DMS 273 treated with DMSO at 0.1 percent for 48 hours (cell line): ENCODE results near the gene USP35.
"Not testable (repeated sequence)": the region's sequence is repeated elsewhere in the genome, so short reads cannot be mapped to it uniquely, and the experiment has no call there.

Experiments
- DNase-seq: peaks from one replicate; lab custom pipeline; 2025; lab: John Stamatoyannopoulos, UW

Gene USP35

DNA sequence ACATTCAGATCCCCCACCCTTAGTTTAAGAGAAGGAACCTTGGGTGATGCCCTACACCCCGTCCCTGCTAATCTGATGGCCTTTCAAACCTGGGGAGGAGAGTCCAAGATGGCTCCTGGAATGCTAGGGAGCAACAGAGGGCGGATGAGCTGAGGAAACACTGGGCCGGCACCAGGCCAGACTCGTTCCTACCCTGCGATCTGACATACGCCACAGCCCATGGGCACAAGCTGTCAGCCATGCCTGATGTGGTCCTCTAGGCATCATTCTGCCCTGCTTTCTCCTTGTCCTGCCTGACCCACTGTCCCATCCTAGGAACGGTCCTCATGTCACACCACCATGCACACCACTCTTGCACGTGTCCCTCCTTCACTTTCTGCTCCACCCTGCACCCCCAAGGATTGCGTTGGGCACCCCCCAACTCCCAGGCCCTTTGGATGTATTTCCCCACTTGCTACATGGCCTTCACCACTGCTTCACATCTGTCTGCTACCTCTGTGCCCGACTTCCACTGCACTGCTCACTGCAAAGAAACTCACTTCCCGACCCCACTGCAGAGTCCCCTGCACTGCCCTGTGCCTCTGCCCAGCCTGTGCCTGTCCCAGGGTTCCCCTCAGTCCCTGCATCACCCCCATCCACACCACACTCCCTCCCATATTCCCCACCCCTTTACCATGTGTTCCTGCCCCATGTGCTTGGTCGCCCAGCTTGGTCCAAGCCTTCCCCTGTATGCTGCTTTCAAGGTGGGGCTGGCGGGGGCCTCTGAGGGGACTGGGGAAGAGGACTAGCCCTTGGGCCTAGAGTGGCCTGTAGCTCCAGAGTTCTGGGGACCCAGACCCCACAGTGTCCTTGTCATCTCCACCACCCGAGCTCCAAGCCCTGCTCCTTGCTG lies 29.2 kb downstream of the USP35 start:
- no peak for DNase-seq

GRCh38 chr11:78218707-78219492 lies 30.2 kb downstream of the USP35 start:
- no peak for DNase-seq

GRCh38 chr11:78219493-78220217 lies 30.9 kb downstream of the USP35 start:
- no peak for DNase-seq

DNA sequence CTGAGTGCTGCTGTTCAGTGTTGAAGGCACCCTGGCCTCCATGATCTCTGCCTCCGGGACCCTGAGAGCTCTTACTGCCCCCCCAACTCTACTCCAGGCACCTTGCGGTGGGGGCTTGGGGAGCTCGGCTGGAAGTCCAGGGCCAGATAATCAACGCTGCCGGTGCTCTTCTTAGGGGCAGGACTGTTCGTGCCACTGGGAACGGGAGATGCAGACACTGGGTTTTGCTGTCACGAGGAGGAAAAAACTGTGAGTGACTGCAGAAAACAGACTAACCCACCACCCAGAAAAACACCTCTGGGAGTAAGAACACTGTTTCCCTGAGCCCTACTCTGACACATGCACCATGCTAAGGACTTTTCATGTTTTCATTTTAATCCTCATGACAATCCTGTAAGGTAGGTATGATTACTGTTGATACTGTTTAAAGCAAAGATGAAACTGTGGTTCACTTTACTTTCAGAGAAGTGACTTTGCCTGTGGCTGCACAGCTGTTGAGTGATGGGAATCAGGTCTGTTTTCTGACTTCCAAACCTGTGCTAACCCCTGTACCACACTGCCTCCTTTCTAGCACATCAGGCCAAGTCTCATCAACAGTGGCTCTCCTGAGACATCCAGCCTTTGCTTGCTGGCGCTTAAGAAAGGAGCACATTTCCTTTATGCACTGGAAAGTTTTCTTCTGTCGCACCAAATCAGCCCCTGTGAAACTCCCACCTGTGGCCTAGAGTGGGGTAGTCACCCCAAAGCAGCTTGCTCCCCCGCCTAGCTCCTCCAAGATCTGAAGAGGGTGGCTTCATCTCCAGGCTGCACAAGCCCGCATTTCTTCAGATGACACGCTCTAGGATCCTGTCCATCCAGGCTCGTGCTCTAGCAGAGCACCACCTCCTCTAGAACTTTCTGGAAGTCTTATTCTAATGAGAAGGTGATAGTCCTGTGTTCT lies 31.8 kb downstream of the USP35 start:
- no peak for DNase-seq

GRCh38 chr11:78221396-78222315 lies 32.9 kb downstream of the USP35 start:
- no peak for DNase-seq

DNA sequence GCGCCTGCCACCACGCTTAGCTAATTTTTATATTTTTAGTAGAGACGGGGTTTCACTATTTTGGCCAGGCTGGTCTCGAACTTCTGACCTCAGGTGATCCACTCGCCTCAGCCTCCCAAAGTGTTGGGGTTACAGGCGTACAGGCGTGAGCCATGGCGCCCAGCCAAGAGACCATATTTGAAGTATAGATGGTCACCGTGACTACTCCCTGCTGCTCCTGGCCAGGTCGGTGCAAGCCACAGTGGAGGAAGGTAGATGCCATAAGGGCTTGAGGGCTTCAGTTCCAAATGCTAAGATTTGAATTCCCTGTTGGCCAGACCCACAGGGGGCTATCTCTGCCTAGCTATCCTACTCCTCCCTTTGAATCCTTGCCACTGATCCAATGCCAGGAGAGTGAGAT lies 34.0 kb downstream of the USP35 start:
- not testable (repeated sequence) for DNase-seq

DNA sequence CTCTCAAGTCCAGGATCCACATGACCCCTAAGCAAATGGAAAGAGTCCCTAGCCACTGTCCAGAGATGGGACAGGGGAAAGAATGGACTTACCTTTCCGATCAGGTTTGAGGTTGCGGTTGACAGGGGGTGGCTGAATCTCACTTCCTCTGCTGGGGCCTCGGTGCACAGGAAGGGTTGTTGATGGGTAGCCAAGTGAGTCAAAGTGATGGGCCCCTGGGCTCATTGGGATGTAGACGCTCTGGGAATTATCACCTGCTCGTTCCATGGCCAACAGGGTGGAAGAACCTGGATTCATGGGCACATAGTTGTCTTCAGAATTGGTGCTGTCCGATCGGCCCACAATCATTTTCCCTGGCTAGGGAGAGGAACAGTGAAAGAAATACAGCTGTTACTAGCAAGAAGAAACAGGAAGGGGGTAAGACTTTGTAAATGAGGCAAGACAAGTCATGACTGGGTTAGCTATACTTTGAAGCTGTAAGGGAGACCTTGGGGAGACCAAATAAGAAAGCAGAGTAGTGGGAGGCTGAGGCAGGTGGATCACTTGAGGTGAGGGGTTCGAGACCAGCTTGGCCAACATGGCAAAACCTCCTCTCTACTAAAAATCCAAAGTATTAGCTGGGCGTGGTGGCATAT lies 34.7 kb downstream of the USP35 start:
- DNase-seq, result no peak

DNA sequence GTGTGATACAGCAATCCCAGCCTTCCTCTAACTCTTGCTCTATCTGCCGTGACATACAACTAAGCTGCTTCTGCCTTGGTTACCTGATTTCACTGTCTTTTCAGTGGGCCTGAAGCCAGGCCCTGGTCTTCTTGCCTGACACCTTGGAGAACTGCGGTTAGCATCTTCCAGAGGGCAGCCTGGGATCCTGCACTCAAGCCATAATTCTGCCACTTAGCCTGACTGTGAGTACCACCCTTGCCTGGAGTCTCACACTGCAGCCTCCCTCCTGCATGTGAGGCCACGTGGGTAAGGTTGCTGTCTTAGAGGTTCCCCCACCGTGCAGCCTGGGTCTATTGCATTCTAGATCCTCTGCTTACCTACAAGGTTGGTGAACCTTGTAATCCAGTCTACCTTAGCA lies 35.8 kb downstream of the USP35 start:
- no peak for DNase-seq

- DNase-seq, result no peak
Measured at GRCh38 chr11:78224906-78225420, 36.2 kb downstream of the USP35 start.

DNA sequence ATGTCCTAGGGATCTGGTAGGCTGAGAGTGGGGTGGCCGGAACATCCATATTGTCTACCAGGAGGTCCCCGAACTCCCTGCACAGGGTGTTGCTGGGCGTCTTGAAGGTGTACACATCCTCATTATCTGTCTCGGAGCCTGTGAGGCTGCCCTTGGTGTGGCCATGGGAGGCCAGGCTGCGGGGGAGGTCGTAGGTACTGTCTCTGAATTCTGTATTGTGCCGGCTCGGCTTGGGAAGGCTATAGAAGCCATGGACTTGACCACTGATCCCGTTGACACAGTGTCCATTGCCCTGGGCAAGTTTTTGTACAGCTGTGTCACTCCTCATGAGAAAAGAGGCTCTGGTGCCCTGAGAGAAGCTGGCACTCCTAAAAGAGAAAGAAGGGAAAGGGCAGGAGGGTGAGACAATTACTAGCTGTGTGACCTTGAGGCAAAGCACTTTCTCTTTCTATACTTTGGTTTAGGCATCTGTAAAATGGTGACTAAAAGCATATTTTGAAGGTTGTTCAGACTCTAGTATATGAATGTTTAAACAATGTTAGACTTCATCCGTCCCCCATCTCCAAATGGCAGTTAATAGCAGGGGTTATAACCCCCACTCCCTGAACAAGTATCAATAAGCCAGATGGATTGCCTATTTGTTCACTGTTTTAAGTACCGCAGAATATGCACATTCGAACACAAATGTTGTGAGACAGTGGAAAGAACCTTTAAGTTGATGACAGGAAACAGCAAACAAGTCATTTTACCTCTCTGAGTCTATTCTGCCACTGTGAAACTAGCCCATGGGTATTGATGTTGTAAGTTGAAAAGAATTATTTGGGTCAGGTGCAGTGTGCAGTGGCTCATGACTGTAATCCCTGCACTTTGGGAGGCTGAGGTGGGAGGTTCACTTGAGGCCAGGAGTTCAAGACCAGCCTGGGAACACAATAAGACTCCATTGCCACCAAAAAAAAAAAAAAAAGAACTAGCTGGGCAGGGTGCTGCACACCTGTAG lies 38.3 kb downstream of the USP35 start:
- DNase-seq, result no peak

GRCh38 chr11:78227921-78228320 lies 39.2 kb downstream of the USP35 start:
- DNase-seq, result no peak

DNA sequence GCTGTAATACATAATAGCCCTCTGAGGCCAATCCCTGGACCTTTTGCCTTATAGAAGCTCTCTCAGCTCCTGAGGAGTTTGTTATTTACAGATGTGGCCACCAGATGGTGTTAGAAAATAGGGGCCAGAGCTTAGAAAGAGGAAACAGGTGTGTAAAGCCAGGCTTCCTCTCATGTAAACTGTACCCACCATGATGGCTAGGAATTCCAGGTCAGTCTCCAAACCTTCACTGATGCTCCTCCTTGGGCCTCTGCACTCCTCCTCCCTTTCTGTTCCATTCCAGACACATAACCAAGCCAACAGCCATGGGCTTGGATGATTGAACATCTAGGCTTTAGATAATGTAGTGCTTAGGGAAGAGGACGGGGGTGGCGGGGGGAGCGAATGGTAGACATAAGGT lies 39.7 kb downstream of the USP35 start:
- no peak for DNase-seq

DNA sequence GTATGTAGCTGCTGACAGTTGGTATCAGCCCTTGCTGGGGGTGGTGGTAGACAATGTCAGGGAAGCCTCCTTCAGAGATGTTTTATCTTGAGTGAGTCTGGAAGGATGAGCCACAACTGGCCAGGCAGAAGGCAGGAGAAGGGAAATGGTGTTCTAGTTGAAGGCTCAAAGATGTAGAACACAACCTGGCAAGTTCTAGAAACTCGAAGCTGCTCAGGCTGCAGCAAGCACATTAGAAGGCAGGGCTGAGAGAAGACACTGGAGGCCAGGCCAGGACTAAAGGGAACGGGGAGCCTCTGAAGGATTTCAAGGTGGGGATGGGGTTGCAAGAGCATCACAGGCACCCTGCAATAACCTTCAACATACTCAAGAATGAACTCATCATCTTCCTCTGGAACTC lies 40.4 kb downstream of the USP35 start:
- no peak for DNase-seq

DNA sequence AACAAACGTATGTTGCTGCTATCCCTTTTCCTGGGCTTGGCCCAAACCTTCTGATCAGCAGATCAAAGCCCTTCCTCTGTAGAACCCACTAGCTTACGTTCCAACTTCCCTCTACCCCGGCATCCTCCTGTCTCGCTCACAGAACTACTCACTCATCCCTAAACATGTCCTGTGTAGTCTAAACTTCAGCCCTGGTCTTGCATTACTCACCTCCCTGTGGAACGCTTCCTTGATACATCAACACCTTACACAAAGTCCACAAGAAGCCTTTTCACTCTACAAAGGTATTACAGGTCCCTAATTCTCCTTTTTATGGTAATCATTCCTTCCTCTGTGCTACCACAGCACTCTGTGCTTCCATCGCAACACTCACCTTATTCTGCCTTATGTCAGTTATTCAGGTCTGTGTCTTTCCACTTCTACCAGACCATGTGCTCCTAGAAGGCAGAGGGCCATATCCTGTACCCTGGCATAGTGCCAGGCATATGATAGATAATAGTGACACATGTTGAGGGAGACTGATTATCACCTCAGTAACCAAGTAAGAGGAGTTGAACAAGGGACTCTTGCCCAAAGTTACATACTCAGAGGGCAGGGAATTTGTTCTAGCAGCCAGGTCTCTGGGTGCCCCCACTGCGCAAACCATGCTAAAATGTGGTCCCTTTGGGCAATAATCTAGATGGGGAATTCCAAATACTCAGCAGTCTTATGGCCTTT lies 41.6 kb downstream of the USP35 start:
- DNase-seq, result no peak

- DNase-seq, result no peak
Measured at GRCh38 chr11:78231962-78232501, 43.3 kb downstream of the USP35 start.

GRCh38 chr11:78233046-78233445 lies 44.3 kb downstream of the USP35 start:
- DNase-seq, result not testable (repeated sequence)

- no peak for DNase-seq
Measured at GRCh38 chr11:78234006-78234405, 45.3 kb downstream of the USP35 start.
